HepG2 (cell line): ENCODE results near the gene CKAP5. TPM values are rescaled to one million over a fixed set of nuclear protein-coding genes. Genes with fewer than 3 reads are reported as not detected.

Experiments used
- AKAP8 ChIP-seq: sonication (generic); formaldehyde crosslinking; IDR thresholded peaks from 2 replicates; pipeline ENCODE4 v1.5.1; 2020; ENCODE audit warnings: mild to moderate bottlenecking, missing genetic modification reagents
- MEF2D ChIP-seq: sonication (generic); formaldehyde crosslinking; IDR thresholded peaks from 2 replicates; pipeline ENCODE4 v1.5.1; 2020; ENCODE audit warnings: mild to moderate bottlenecking, missing genetic modification reagents
- NAIF1 ChIP-seq: sonication (generic); formaldehyde crosslinking; IDR thresholded peaks from 2 replicates; pipeline ENCODE4 v1.5.0; 2020; ENCODE audit warnings: mild to moderate bottlenecking, missing genetic modification reagents, borderline replicate concordance
- PAWR ChIP-seq: sonication (generic); formaldehyde crosslinking; IDR thresholded peaks from 2 replicates; pipeline ENCODE4 v1.4.0; 2020; ENCODE audit warnings: missing genetic modification reagents, mild to moderate bottlenecking, borderline replicate concordance
- SATB2 ChIP-seq: sonication (generic); formaldehyde crosslinking; IDR thresholded peaks from 2 replicates; pipeline ENCODE4 v1.5.0; 2020; ENCODE audit warnings: missing genetic modification reagents
- THAP11 ChIP-seq: IDR thresholded peaks from 2 replicates; pipeline ENCODE4 v1.6.1; 2016; ENCODE audit warnings: missing biosample characterization, missing genetic modification reagents
- TOE1 ChIP-seq: sonication (generic); formaldehyde crosslinking; IDR thresholded peaks from 2 replicates; pipeline ENCODE4 v1.4.0; 2020; ENCODE audit warnings: mild to moderate bottlenecking, missing genetic modification reagents
- ZFP41 ChIP-seq: sonication (generic); formaldehyde crosslinking; IDR thresholded peaks from 2 replicates; pipeline ENCODE4 v1.4.0; 2020; ENCODE audit warnings: mild to moderate bottlenecking, missing genetic modification reagents, borderline replicate concordance
- ZFX ChIP-seq: sonication (generic); formaldehyde crosslinking; IDR thresholded peaks from 2 replicates; pipeline ENCODE4 v1.4.0; 2020; ENCODE audit warnings: mild to moderate bottlenecking, low read depth, missing genetic modification reagents, moderate library complexity
- ZFY ChIP-seq: sonication (generic); formaldehyde crosslinking; IDR thresholded peaks from 2 replicates; pipeline ENCODE4 v1.4.0; 2020; ENCODE audit warnings: missing genetic modification reagents
- ZNF264 ChIP-seq: sonication (generic); formaldehyde crosslinking; IDR thresholded peaks from 2 replicates; pipeline ENCODE4 v1.4.0; 2020; ENCODE audit warnings: missing genetic modification reagents
- ZNF629 ChIP-seq: sonication (generic); formaldehyde crosslinking; conservative IDR thresholded peaks from 2 replicates; pipeline ENCODE4 v1.5.0; 2020; ENCODE audit warnings: missing genetic modification reagents
- ZNF652 ChIP-seq: IDR thresholded peaks from 2 replicates; pipeline ENCODE4 v1.6.1; 2016; ENCODE audit warnings: low read depth, borderline replicate concordance
- polyA plus RNA-seq, 8 experiments: library from polyadenylated mRNA; depleted of rRNA in 3 of 8; stranded (reverse) in 7 of 8; unstranded in 1 of 8; fragments of >200 nt; fragmentation: Illumina TruSeq in 4 of 8; extraction: Trizol in 4 of 8; gene quantifications; 2 replicates each; pipeline versions ENCODE4 v1.2.1 to v1.2.3, GENCODE V29; 2011 to 2016; ENCODE audit warnings: low read depth in 4 of 8, missing spikeins in 1 of 8, mixed read lengths in 1 of 8; ENCODE audit not compliant: insufficient read depth in 1 of 8
- total RNA-seq, 5 experiments: library from RNA; depleted of rRNA; stranded (reverse); fragments of >200 nt; fragmentation: Illumina TruSeq; extraction: Trizol; gene quantifications; 2 replicates each; pipeline ENCODE4 v1.2.3, GENCODE V29; 2016; ENCODE audit warnings: low read depth in 1 of 5
- TF ChIP-seq, protein P1 (sequence below), 2 experiments: sonication (generic) in 1 of 2; formaldehyde crosslinking in 1 of 2; IDR thresholded peaks; 2 replicates each; pipeline versions ENCODE4 v1.4.0 to v1.6.1; 2018 to 2020; ENCODE audit warnings: missing genetic modification reagents in 2 of 2, borderline replicate concordance in 1 of 2, low read depth in 1 of 2, mild to moderate bottlenecking in 1 of 2, missing biosample characterization in 1 of 2
- TF ChIP-seq, protein P2 (sequence below): sonication (generic); formaldehyde crosslinking; IDR thresholded peaks from 2 replicates; pipeline ENCODE4 v1.4.0; 2020; ENCODE audit warnings: missing genetic modification reagents
- TF ChIP-seq, protein P3 (sequence below): sonication (generic); formaldehyde crosslinking; IDR thresholded peaks from 2 replicates; pipeline ENCODE4 v1.9.0; 2022; ENCODE audit warnings: low read depth, missing genetic modification reagents
- TF ChIP-seq, protein P4 (sequence below): sonication (generic); formaldehyde crosslinking; IDR thresholded peaks from 2 replicates; pipeline ENCODE4 v1.5.0; 2020; ENCODE audit warnings: mild to moderate bottlenecking, missing genetic modification reagents
- TF ChIP-seq, protein P5 (sequence below): sonication (generic); formaldehyde crosslinking; IDR thresholded peaks from 2 replicates; pipeline ENCODE4 v1.4.0; 2020; ENCODE audit warnings: missing genetic modification reagents
- TF ChIP-seq, protein P6 (sequence below): sonication (generic); formaldehyde crosslinking; IDR thresholded peaks from 2 replicates; pipeline ENCODE4 v1.8.1; 2023; ENCODE audit warnings: mild to moderate bottlenecking, missing genetic modification reagents

The CKAP5 gene
- total and polyA plus RNA-seq, 2 of the 13 experiments (the other 11 are each of a cell fraction or from before 2014, with no cell fraction given) = 79.2 to 103 TPM

DNA sequence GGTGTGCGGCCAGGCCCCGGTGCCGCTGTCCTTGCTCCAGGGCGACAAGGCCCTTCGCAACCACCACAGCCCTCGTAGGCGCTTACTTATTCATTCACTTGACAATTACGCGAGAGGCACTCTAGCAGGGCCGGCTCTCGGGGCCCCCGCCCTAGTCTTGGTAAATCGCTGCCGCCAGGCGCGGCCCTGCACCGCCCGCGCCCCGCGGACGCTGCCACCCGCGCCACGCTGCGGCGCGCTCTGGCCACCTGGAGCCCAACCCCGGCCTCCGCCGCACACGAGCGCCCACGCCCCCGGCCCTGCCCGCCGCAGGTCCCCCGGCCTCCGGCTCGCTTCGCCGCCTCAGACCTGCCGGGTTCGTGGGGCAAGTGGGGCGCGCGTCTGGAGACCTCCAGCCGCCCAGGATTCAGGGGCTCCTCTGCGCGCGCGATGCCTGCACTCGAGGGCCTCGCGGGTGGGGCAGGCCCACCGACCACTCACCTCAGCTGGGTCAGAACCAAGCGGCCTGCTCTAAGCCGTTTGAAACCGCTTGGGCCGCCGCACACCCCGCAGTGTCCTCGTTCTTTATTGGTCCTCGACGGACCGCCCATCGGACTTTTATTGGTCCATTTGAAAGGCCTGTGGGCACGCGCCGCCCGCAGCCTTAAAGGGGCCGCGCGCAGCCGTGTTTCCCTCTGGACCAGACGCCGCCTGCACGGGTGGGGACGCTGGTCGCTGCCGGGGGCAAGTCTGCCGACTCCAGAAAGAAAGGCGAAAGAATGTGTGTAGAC, at the start of gene CKAP5 (continued):
- TF ChIP-seq, protein P1, sequence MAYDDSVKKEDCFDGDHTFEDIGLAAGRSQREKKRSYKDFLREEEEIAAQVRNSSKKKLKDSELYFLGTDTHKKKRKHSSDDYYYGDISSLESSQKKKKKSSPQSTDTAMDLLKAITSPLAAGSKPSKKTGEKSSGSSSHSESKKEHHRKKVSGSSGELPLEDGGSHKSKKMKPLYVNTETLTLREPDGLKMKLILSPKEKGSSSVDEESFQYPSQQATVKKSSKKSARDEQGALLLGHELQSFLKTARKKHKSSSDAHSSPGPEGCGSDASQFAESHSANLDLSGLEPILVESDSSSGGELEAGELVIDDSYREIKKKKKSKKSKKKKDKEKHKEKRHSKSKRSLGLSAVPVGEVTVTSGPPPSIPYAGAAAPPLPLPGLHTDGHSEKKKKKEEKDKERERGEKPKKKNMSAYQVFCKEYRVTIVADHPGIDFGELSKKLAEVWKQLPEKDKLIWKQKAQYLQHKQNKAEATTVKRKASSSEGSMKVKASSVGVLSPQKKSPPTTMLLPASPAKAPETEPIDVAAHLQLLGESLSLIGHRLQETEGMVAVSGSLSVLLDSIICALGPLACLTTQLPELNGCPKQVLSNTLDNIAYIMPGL (CRISPR knock-in tag; IDR thresholded peaks at IDR 0.05; ENCODE audit: borderline replicate concordance in 1 of 2, low read depth in 1 of 2) = peak; percentile 59 to 84; a peak in 3 of 4 replicates
- no peak for TF ChIP-seq TOE1
- TF ChIP-seq ZFX (CRISPR knock-in tag) = peak; percentile 98
- no peak for TF ChIP-seq SATB2 (CRISPR knock-in tag)
- TF ChIP-seq ZFP41 (CRISPR knock-in tag) = 0 out of 2 replicates have a peak, but pooled peaks have one; percentile 52
- TF ChIP-seq MEF2D (CRISPR knock-in tag) = no peak
- TF ChIP-seq ZNF652 (CRISPR knock-in tag) = no peak
- TF ChIP-seq ZNF264 (CRISPR knock-in tag) = no peak
- TF ChIP-seq NAIF1 = no peak
- peak; percentile 99 for TF ChIP-seq ZFY (CRISPR knock-in tag)
- TF ChIP-seq, protein P2, sequence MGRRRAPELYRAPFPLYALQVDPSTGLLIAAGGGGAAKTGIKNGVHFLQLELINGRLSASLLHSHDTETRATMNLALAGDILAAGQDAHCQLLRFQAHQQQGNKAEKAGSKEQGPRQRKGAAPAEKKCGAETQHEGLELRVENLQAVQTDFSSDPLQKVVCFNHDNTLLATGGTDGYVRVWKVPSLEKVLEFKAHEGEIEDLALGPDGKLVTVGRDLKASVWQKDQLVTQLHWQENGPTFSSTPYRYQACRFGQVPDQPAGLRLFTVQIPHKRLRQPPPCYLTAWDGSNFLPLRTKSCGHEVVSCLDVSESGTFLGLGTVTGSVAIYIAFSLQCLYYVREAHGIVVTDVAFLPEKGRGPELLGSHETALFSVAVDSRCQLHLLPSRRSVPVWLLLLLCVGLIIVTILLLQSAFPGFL = no peak
- peak; percentile 80 for TF ChIP-seq THAP11
- TF ChIP-seq, protein P3, sequence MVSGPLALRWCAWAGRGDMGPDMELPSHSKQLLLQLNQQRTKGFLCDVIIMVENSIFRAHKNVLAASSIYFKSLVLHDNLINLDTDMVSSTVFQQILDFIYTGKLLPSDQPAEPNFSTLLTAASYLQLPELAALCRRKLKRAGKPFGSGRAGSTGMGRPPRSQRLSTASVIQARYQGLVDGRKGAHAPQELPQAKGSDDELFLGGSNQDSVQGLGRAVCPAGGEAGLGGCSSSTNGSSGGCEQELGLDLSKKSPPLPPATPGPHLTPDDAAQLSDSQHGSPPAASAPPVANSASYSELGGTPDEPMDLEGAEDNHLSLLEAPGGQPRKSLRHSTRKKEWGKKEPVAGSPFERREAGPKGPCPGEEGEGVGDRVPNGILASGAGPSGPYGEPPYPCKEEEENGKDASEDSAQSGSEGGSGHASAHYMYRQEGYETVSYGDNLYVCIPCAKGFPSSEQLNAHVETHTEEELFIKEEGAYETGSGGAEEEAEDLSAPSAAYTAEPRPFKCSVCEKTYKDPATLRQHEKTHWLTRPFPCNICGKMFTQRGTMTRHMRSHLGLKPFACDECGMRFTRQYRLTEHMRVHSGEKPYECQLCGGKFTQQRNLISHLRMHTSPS (CRISPR knock-in tag) = no peak
- no peak for TF ChIP-seq AKAP8
- no peak for TF ChIP-seq ZNF629 (CRISPR knock-in tag)
- TF ChIP-seq PAWR (CRISPR knock-in tag) = no peak
- TF ChIP-seq, protein P4, sequence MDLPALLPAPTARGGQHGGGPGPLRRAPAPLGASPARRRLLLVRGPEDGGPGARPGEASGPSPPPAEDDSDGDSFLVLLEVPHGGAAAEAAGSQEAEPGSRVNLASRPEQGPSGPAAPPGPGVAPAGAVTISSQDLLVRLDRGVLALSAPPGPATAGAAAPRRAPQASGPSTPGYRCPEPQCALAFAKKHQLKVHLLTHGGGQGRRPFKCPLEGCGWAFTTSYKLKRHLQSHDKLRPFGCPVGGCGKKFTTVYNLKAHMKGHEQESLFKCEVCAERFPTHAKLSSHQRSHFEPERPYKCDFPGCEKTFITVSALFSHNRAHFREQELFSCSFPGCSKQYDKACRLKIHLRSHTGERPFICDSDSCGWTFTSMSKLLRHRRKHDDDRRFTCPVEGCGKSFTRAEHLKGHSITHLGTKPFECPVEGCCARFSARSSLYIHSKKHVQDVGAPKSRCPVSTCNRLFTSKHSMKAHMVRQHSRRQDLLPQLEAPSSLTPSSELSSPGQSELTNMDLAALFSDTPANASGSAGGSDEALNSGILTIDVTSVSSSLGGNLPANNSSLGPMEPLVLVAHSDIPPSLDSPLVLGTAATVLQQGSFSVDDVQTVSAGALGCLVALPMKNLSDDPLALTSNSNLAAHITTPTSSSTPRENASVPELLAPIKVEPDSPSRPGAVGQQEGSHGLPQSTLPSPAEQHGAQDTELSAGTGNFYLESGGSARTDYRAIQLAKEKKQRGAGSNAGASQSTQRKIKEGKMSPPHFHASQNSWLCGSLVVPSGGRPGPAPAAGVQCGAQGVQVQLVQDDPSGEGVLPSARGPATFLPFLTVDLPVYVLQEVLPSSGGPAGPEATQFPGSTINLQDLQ (CRISPR knock-in tag) = no peak
- TF ChIP-seq, protein P5, sequence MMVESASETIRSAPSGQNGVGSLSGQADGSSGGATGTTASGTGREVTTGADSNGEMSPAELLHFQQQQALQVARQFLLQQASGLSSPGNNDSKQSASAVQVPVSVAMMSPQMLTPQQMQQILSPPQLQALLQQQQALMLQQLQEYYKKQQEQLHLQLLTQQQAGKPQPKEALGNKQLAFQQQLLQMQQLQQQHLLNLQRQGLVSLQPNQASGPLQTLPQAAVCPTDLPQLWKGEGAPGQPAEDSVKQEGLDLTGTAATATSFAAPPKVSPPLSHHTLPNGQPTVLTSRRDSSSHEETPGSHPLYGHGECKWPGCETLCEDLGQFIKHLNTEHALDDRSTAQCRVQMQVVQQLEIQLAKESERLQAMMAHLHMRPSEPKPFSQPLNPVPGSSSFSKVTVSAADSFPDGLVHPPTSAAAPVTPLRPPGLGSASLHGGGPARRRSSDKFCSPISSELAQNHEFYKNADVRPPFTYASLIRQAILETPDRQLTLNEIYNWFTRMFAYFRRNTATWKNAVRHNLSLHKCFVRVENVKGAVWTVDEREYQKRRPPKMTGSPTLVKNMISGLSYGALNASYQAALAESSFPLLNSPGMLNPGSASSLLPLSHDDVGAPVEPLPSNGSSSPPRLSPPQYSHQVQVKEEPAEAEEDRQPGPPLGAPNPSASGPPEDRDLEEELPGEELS = no peak
- TF ChIP-seq, protein P6, sequence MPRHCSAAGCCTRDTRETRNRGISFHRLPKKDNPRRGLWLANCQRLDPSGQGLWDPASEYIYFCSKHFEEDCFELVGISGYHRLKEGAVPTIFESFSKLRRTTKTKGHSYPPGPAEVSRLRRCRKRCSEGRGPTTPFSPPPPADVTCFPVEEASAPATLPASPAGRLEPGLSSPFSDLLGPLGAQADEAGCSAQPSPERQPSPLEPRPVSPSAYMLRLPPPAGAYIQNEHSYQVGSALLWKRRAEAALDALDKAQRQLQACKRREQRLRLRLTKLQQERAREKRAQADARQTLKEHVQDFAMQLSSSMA (CRISPR knock-in tag) = no peak; the same call in 1 of the 2 replicates
